GM18505 (cell line): ENCODE measurements around the gene DMRT2.
A peak's percentile ranks its signal among the peaks of the same experiment; 100 is the strongest.

ENCODE experiments used
- ATAC-seq: cut with Tn5 transposase; IDR thresholded peaks from one replicate; pipeline ENCODE4 v1.9.1; 2021; ENCODE audit not compliant: unreplicated experiment
- POLR2A ChIP-seq: IDR thresholded peaks from 4 replicates; pipeline ENCODE4 v1.6.1; 2011; ENCODE audit warnings: borderline replicate concordance; ENCODE audit not compliant: insufficient read depth, insufficient read length; ENCODE audit errors: extremely low read depth

DMRT2 gene

GRCh38 chr9:1031951-1032601 lies 18.1 kb upstream of the DMRT2 start:
- no peak for TF ChIP-seq POLR2A

DNA sequence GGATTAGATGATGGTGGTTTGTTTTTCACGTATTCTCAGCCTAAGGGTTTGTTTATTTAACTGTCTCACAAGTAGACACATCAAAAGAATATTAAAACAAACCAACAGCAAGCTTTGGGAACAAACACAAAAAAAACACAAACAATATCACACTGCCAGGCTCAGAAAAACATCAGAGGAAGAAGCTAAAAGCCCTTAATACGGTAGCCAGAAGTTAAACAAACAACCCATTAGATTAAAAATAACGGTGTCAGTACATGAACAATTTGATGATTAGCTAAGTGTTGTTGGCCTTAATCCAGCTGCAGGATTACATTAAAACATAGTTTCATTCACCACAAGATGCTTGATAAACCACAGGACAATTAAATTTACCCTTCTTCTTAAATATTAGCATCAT lies 15.9 kb upstream of the DMRT2 start:
- TF ChIP-seq POLR2A: no peak
- ATAC-seq: no peak

More at GRCh38 chr9:1031951-1032601, 18.1 kb upstream of the DMRT2 start:
- ATAC-seq: no peak

DNA sequence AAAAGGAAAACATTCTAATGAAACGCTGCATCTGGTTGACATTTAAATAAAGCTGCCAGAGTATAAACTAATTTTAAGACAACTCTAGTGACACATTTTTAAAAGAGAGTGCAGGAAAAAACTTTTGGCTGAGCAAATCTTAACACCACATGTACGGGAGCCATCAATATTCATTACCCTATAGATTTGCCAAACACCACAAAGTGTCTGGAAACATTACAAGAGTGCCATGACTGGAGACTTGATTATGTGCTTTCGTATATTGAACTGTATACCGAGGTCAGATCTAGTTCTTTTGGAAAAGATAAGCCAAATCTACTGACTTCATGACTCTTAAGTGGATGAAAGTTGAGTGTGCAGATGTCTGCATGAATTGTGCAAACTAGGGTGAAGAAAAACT lies 10.6 kb upstream of the DMRT2 start:
- no peak for TF ChIP-seq POLR2A
- ATAC-seq: no peak

DNA sequence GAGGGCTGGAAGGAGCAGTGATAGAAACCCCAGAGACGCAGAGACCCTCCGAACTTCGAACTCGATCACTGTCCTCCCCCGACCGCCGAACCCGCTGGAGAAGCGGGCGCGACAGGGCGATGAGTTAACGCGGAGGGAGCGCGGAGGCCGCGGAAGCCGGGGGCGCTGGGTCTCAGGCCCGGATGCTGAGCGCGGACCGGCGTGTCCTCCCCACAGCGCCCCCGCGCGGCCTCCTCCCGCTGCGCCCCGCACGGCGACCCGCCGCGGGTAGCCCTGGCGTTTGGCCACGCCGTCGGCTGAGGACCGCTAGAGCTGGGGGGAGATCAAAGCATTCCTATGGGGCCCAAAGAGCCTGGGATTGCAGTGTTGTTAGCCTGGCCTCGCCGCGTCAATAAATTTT lies 7.7 kb upstream of the DMRT2 start:
- no peak for TF ChIP-seq POLR2A
- no peak for ATAC-seq

DNA sequence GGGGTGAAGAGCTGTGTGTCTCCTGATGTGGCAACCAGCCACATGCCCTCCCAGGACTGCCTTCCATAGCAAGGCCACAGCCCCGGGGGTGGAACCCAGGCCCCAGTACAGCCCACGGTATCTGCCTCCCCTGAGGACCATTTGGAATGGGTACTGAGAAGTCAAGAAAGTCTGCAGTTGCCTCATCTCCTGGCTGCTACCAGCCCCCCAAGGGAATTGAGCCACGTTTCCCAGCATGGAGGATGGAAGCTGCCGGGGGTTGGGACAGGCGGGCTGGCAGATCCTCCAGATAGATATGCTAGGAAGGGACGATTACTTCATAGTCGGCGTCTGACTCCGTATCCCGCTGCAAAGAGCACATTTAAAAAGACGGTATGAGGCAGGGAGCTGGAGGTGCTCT lies 5.5 kb upstream of the DMRT2 start:
- no peak for TF ChIP-seq POLR2A
- no peak for ATAC-seq

- ATAC-seq: no peak
- no peak for TF ChIP-seq POLR2A
These were observed 3.3 kb upstream of the DMRT2 start for GRCh38 chr9:1046639-1047572.

DNA sequence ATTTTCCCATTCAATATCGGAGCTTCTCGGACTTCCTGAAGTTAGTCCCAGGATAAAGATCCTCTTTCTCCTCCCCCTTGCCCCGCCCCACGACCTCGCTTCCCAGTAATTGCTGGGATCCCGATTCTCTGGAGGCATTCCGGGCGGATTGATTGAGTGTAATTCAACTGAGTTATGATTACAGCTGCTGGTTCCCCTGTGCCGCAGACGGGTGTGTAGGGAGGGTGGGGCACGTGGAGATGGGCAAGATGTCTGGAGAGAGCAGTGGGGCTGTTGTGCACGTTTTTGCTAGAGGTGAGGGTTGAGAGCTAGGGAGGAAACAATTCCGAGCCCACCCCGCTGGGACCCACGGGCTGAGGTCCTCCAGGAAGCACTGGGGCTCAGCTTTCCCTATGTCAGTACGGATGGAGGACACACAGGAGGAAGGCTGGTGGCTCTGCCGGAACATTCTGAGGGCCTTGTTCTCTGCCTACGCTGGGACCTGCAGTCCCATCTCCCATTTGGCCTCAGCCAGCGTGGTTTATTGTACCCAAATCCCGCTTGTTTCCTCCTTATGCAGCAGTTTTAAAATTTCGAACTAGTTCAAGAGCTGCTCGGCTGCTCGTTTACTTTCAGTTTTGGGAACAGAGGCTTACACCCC lies 2.4 kb upstream of the DMRT2 start:
- ATAC-seq: no peak
- TF ChIP-seq POLR2A: no peak

- ATAC-seq: no peak
- TF ChIP-seq POLR2A: no peak
These were observed 1.9 kb upstream of the DMRT2 start for GRCh38 chr9:1048231-1048619.

GRCh38 chr9:1048811-1049210 lies 1.3 kb upstream of the DMRT2 start:
- TF ChIP-seq POLR2A: no peak
- no peak for ATAC-seq

GRCh38 chr9:1049641-1050040 lies 516 bp upstream of the DMRT2 start:
- no peak for ATAC-seq
- TF ChIP-seq POLR2A: no peak

GRCh38 chr9:1051210-1051583 lies 1.0 kb downstream of the DMRT2 start:
- ATAC-seq: no peak

DNA sequence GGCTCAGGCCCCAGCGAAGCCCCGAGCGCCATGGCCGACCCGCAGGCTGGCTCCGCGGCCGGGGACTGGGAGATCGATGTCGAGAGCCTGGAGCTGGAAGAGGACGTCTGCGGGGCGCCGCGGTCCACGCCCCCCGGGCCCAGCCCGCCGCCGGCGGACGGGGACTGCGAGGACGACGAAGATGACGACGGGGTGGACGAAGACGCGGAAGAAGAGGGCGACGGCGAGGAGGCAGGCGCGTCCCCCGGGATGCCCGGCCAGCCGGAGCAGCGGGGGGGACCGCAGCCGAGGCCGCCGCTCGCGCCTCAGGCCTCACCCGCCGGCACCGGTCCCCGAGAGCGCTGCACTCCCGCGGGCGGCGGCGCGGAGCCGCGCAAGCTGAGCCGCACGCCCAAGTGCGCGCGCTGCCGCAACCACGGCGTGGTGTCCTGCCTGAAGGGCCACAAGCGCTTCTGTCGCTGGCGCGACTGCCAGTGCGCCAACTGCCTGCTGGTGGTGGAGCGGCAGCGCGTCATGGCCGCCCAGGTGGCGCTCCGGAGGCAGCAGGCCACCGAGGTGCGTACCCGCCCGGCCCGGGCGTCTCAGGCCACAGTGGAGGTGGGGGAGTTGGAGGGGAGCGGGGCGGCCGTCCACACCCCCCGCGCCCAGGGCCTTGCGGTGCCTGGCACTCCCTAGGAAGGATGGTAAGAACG lies 1.6 kb downstream of the DMRT2 start:
- ATAC-seq: peak; percentile 54
- no peak for TF ChIP-seq POLR2A

More at GRCh38 chr9:1051210-1051583, 1.0 kb downstream of the DMRT2 start:
- no peak for TF ChIP-seq POLR2A
